SK-N-SH (cell line): ENCODE data around the gene FGF19. TPM values are rescaled to one million over a fixed set of nuclear protein-coding genes. Genes with fewer than 3 reads are reported as not detected.

Experiments used
- CTCF ChIA-PET: fragments of 300-600, 350-600 bp; formaldehyde crosslinking; extraction: SDS; loops from one replicate; lab custom pipeline; 2021; lab: Yijun Ruan, JAX
- POLR2A ChIA-PET: fragments of 350-600 bp; sonication (Branson Sonifier 250); formaldehyde crosslinking; extraction: SDS; loops from one replicate; lab custom pipeline; 2020; ENCODE audit warnings: antibody characterized with exemption, inconsistent platforms; lab: Yijun Ruan, JAX
- DNase-seq: peaks from one replicate; pipeline ENCODE4 v3.0.0; 2012
- H2AFZ ChIP-seq: fragments of 200-600 bp; sonication (generic); 2 replicates; pipeline ENCODE4 v1.8.1; 2016; ENCODE audit warnings: antibody characterized with exemption, mild to moderate bottlenecking, low read depth
- H3F3A ChIP-seq: fragments of 200-600 bp; sonication (generic); replicated peaks from 2 replicates; pipeline ENCODE3; 2016; ENCODE audit warnings: antibody characterized with exemption, mild to moderate bottlenecking; ENCODE audit not compliant: insufficient read depth
- H3K27ac ChIP-seq, 2 experiments: fragments of 200-500 bp in 1 of 2; fragments of 200-600 bp in 1 of 2; sonication (Bioruptor generic) in 1 of 2; sonication (generic), shearing (Covaris generic) in 1 of 2; 2 replicates each; pipeline versions ENCODE4 v1.5.1 to v1.6.1; 2014 to 2016; ENCODE audit warnings: low read depth in 2 of 2, inconsistent platforms in 1 of 2, low read length in 1 of 2, mild to moderate bottlenecking in 1 of 2, mixed read lengths in 1 of 2
- H3K27me3 ChIP-seq: fragments of 200-600 bp; sonication (generic), shearing (Covaris generic); 2 replicates; pipeline ENCODE4 v1.6.1; 2016; ENCODE audit warnings: mixed run types; ENCODE audit not compliant: insufficient read depth
- H3K36me3 ChIP-seq, 2 experiments: fragments of 200-500 bp in 1 of 2; fragments of 200-600 bp in 1 of 2; sonication (Bioruptor generic) in 1 of 2; sonication (generic) in 1 of 2; replicated peaks in 1 of 2; 2 replicates each; pipeline versions ENCODE3 to v1.5.1; 2014 to 2016; ENCODE audit warnings: low read length in 1 of 2, mild to moderate bottlenecking in 1 of 2; ENCODE audit not compliant: insufficient read depth in 2 of 2, control insufficient read depth in 1 of 2
- H3K4me1 ChIP-seq, 2 experiments: fragments of 200-500 bp in 1 of 2; fragments of 200-600 bp in 1 of 2; sonication (Bioruptor generic) in 1 of 2; sonication (generic), shearing (Covaris generic) in 1 of 2; 2 replicates each; pipeline versions ENCODE4 v1.5.1 to v1.6.1; 2014 to 2016; ENCODE audit warnings: low read depth in 1 of 2, low read length in 1 of 2, mixed run types in 1 of 2; ENCODE audit not compliant: insufficient read depth in 2 of 2, control insufficient read depth in 1 of 2
- H3K4me2 ChIP-seq: fragments of 200-600 bp; sonication (generic), shearing (Covaris generic); 2 replicates; pipeline ENCODE4 v1.6.1; 2017; ENCODE audit warnings: mixed run types
- H3K4me3 ChIP-seq, 2 experiments: fragments of 200-500 bp in 1 of 2; fragments of 200-600 bp in 1 of 2; sonication (Bioruptor generic) in 1 of 2; sonication (generic), shearing (Covaris generic) in 1 of 2; 2 replicates each; pipeline versions ENCODE4 v1.5.1 to v1.8.1; 2014 to 2016; ENCODE audit warnings: low read depth in 2 of 2, inconsistent platforms in 1 of 2, low read length in 1 of 2, mild to moderate bottlenecking in 1 of 2, mixed read lengths in 1 of 2, moderate library complexity in 1 of 2
- H3K79me2 ChIP-seq: fragments of 200-600 bp; sonication (generic); 2 replicates; pipeline ENCODE4 v1.8.1; 2017; ENCODE audit warnings: mild to moderate bottlenecking; ENCODE audit not compliant: insufficient read depth
- H3K9ac ChIP-seq: fragments of 200-600 bp; sonication (generic); 2 replicates; pipeline ENCODE4 v1.6.1; 2017; ENCODE audit warnings: mixed run types
- H3K9me2 ChIP-seq: fragments of 200-600 bp; sonication (generic); 2 replicates; pipeline ENCODE4 v1.6.1; 2017; ENCODE audit warnings: mixed run types
- H3K9me3 ChIP-seq: fragments of 200-600 bp; sonication (generic); 2 replicates; pipeline ENCODE4 v1.6.1; 2017; ENCODE audit warnings: mixed run types, mild to moderate bottlenecking, moderate library complexity
- H4K20me1 ChIP-seq: fragments of 200-600 bp; sonication (generic); 2 replicates; pipeline ENCODE4 v1.6.1; 2017; ENCODE audit warnings: mild to moderate bottlenecking, mixed run types; ENCODE audit not compliant: insufficient read depth
- CHD2 ChIP-seq: fragments of 150-350 bp; IDR thresholded peaks from 2 replicates; pipeline ENCODE4 v1.6.1; 2018; ENCODE audit warnings: low read length; ENCODE audit not compliant: partially characterized antibody
- CTCF ChIP-seq: fragments of 200-600 bp; sonication (generic); IDR thresholded peaks from 2 replicates; pipeline ENCODE4 v1.6.1; 2017; ENCODE audit warnings: antibody characterized with exemption, mild to moderate bottlenecking, moderate library complexity
- ELF1 ChIP-seq: IDR thresholded peaks from 2 replicates; pipeline ENCODE4 v1.4.0; 2012
- EP300 ChIP-seq, 2 experiments: IDR thresholded peaks; 2 replicates each; pipeline versions ENCODE4 v1.4.0 to v1.6.1; 2012; ENCODE audit warnings: borderline replicate concordance in 1 of 2, low read depth in 1 of 2, low read length in 1 of 2
- EZH2phosphoT487 ChIP-seq: fragments of 200-600 bp; sonication (generic); IDR thresholded peaks from 2 replicates; pipeline ENCODE4 v1.6.1; 2017; ENCODE audit warnings: low read depth, mixed run types, mild to moderate bottlenecking, antibody characterized with exemption, moderate library complexity, borderline replicate concordance
- FOXJ3 ChIP-seq: sonication (generic); formaldehyde crosslinking; IDR thresholded peaks from 2 replicates; pipeline ENCODE4 v1.5.1; 2020; ENCODE audit warnings: mild to moderate bottlenecking, missing genetic modification reagents
- FOXM1 ChIP-seq: IDR thresholded peaks from 2 replicates; pipeline ENCODE4 v1.4.0; 2012; ENCODE audit warnings: low read depth, mild to moderate bottlenecking
- GATA2 ChIP-seq: sonication (generic); formaldehyde crosslinking; IDR thresholded peaks from 2 replicates; pipeline ENCODE4 v1.5.0; 2020; ENCODE audit warnings: mild to moderate bottlenecking, missing genetic modification reagents
- MAX ChIP-seq: IDR thresholded peaks from 2 replicates; pipeline ENCODE4 v1.4.0; 2012; ENCODE audit warnings: low read depth
- REST ChIP-seq: IDR thresholded peaks from 2 replicates; pipeline ENCODE4 v1.6.1; 2012; ENCODE audit warnings: mild to moderate bottlenecking, low read depth, low read length, moderate library complexity
- RFX5 ChIP-seq: IDR thresholded peaks from 2 replicates; pipeline ENCODE4 v1.6.1; 2012; ENCODE audit warnings: mild to moderate bottlenecking, improper control_type of control experiment, low read length
- RXRA ChIP-seq: IDR thresholded peaks from 2 replicates; pipeline ENCODE4 v1.4.0; 2012; ENCODE audit warnings: low read depth, mild to moderate bottlenecking, borderline replicate concordance
- SMC3 ChIP-seq: IDR thresholded peaks from 2 replicates; pipeline ENCODE4 v1.6.1; 2012; ENCODE audit warnings: low read depth, low read length, improper control_type of control experiment
- TAF1 ChIP-seq: IDR thresholded peaks from 2 replicates; pipeline ENCODE4 v1.6.1; 2012; ENCODE audit warnings: low read depth, mild to moderate bottlenecking, low read length, moderate library complexity, borderline replicate concordance
- TEAD4 ChIP-seq: IDR thresholded peaks from 2 replicates; pipeline ENCODE4 v1.4.0; 2012; ENCODE audit warnings: mild to moderate bottlenecking, borderline replicate concordance; ENCODE audit not compliant: insufficient read depth
- YY1 ChIP-seq: IDR thresholded peaks from 2 replicates; pipeline ENCODE4 v1.4.0; 2012; ENCODE audit warnings: low read depth, mild to moderate bottlenecking
- WGBS: methylation state at CpG from one replicate; pipeline ENCODE4 v1.1.6; 2017; ENCODE audit warnings: low lambda C conversion rate; 5-methylcytosine and 5-hydroxymethylcytosine counted together
- polyA plus RNA-seq, 3 experiments: library from polyadenylated mRNA; depleted of rRNA; stranded (reverse); fragments of >200 nt; gene quantifications; 2 replicates each; pipeline ENCODE4 v1.2.3, GENCODE V29; 2012
- TF ChIP-seq, protein P1 (sequence below): fragments of 150-350 bp; IDR thresholded peaks from 2 replicates; pipeline ENCODE4 v1.6.1; 2016; ENCODE audit warnings: mild to moderate bottlenecking, low read depth, low read length

Gene FGF19
- polyA plus RNA-seq, 1 of the 3 experiments (the other 2 are of a cell fraction): not detected

- no peak overlapping the region for H2AFZ ChIP-seq
Measured at GRCh38 chr11:69730500-69730899, 26.7 kb upstream of the FGF19 start.

DNA sequence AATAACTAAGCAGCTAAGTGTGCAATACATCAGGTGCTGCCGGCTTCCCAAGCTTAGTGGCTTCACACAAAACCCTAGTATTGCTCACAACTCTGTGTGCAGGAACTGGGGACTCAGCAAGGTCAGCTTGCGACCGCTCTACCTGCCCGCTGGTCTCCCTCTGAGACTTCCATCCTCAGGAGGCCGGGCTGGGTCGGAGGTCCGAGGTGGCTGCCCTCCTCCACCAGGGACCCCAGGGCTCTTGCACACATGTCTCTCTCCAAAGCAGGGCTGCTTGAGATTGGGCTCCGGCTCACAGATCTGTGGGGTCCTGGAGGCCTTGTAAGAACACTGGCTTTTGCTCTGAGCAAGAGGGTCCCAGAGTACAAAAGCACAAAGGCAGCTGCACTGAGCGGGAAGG is 25.4 kb upstream of the FGF19 start:
- Histone ChIP-seq H3F3A (no peaks in the 10 kb centered on the region), H3K79me2 (no peaks in the 10 kb centered on the region), H3K9ac (no peak overlapping the region), H2AFZ (no peak overlapping the region), H3K27me3 (peaks cover 14% of the 10 kb centered on the region; the same call in 1 of the 2 replicates), H3K36me3 (no peaks in the 10 kb centered on the region), H3K9me2 (no peaks in the 10 kb centered on the region), H3K9me3 (no peaks in the 10 kb centered on the region), H3K4me3 (no peak overlapping the region), H3K4me1 (no peaks in the 10 kb centered on the region), H3K27ac (no peak overlapping the region), H3K4me2 (no peak overlapping the region), H4K20me1 (no peaks in the 10 kb centered on the region)
- CTCF ChIA-PET: interaction anchor here (1.3 to 1.7 kb wide), 3 partner anchors 11 to 184 kb away, joined by 3 to 4 read pairs (median 4); no protein-coding TSS in a partner anchor
- no peak for DNase-seq
- POLR2A ChIA-PET: interaction anchor here (0.5 kb wide), 1 partner anchor 54 kb away, joined by 3 read pairs; the partner anchor contains the start of gene LTO1
- WGBS: 65% methylated on average over 4 of the region's 9 CpGs
- TF ChIP-seq, protein P1, sequence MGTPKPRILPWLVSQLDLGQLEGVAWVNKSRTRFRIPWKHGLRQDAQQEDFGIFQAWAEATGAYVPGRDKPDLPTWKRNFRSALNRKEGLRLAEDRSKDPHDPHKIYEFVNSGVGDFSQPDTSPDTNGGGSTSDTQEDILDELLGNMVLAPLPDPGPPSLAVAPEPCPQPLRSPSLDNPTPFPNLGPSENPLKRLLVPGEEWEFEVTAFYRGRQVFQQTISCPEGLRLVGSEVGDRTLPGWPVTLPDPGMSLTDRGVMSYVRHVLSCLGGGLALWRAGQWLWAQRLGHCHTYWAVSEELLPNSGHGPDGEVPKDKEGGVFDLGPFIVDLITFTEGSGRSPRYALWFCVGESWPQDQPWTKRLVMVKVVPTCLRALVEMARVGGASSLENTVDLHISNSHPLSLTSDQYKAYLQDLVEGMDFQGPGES: no peak
- TF ChIP-seq REST: no peak
- TF ChIP-seq GATA2 (CRISPR knock-in tag): no peak
- no peak for TF ChIP-seq ELF1
- no peak for TF ChIP-seq RXRA
- TF ChIP-seq TAF1: no peak
- TF ChIP-seq EP300 (IDR thresholded peaks at IDR 0.05; ENCODE audit: borderline replicate concordance in 1 of 2, low read depth in 1 of 2, low read length in 1 of 2): no peak
- no peak for TF ChIP-seq FOXM1
- TF ChIP-seq YY1: no peak
- no peak for TF ChIP-seq TEAD4
- no peak for TF ChIP-seq MAX
- TF ChIP-seq CHD2: no peak

More at GRCh38 chr11:69730500-69730899, 26.7 kb upstream of the FGF19 start:
- H3K36me3 ChIP-seq: no peaks in the 10 kb centered on the region
- no peaks in the 10 kb centered on the region for H3K79me2 ChIP-seq
- TF ChIP-seq CTCF: no peak
- no peak for TF ChIP-seq EZH2phosphoT487
- TF ChIP-seq FOXJ3: no peak
- no peak for TF ChIP-seq RFX5
- TF ChIP-seq, protein P1: no peak
- TF ChIP-seq SMC3: no peak
- no peak for TF ChIP-seq ELF1
- H4K20me1 ChIP-seq: no peaks in the 10 kb centered on the region
- H3K9me2 ChIP-seq: no peaks in the 10 kb centered on the region
- H3K4me3 ChIP-seq: no peak overlapping the region
- peaks cover 14% of the 10 kb centered on the region; the same call in 1 of the 2 replicates for H3K27me3 ChIP-seq
- no peaks in the 10 kb centered on the region for H3K4me1 ChIP-seq
- H3F3A ChIP-seq: no peaks in the 10 kb centered on the region
- DNase-seq: no peak
- POLR2A ChIA-PET: no interaction called here
- CTCF ChIA-PET: interaction anchor here (1.7 kb wide), 1 partner anchor 12 kb away, joined by 4 read pairs; no protein-coding TSS in a partner anchor
- H3K27ac ChIP-seq: no peak overlapping the region
- H3K9ac ChIP-seq: no peak overlapping the region
- no peaks in the 10 kb centered on the region for H3K9me3 ChIP-seq
- WGBS: 57% methylated on average over 8 of the region's 8 CpGs
- H3K4me2 ChIP-seq: no peak overlapping the region
